ENCODE results near the gene XBP1. TPM values are rescaled to one million over a fixed set of nuclear protein-coding genes. Genes with fewer than 3 reads are reported as not detected.

Gene XBP1
- total and polyA plus RNA-seq, 2 of the 13 experiments (the other 11 are each of a cell fraction or from before 2014, with no cell fraction given): 416 to 427 TPM

DNA sequence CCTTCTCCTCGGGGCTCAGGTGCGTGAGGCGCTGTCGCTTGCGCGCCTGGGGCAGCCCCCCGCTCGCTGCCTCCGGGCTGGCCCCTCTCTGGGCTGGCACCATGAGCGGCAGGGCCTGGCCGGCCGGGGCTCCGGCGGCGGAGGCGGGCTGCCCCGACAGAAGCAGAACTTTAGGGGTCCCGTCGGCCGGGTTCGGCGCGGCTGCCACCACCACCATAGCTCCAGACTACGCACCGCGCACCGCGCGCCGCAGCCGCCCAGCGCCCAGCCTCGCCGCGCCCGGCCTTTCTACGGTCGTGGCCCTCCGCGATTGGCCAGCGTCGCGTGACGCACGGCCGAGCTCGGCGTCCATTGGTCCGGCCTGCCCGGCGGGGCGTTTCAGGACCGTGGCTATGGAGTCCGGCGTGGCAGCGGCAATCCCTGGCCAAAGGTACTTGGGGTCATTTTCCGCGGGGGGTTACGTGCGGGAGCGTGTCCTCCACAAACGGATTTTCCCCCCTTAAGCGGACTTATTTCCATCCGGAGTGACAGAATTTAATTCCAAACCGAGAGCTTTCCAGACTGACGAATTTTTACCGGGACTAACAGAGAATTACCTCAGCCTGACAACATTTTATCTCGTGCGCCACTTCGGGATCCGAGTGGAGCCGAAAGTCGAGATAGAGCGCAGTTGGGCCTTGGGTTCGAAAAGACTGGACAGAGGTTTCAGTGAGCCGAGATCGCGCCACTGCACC is at the start of gene XBP1 (continued):
- no peak; the same call in 1 of the 2 replicates for TF ChIP-seq ARHGAP35 (CRISPR knock-in tag; IDR thresholded peaks at IDR 0.05; ENCODE audit: borderline replicate concordance)
- TF ChIP-seq, protein P1, sequence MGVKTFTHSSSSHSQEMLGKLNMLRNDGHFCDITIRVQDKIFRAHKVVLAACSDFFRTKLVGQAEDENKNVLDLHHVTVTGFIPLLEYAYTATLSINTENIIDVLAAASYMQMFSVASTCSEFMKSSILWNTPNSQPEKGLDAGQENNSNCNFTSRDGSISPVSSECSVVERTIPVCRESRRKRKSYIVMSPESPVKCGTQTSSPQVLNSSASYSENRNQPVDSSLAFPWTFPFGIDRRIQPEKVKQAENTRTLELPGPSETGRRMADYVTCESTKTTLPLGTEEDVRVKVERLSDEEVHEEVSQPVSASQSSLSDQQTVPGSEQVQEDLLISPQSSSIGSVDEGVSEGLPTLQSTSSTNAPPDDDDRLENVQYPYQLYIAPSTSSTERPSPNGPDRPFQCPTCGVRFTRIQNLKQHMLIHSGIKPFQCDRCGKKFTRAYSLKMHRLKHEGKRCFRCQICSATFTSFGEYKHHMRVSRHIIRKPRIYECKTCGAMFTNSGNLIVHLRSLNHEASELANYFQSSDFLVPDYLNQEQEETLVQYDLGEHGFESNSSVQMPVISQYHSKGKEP (CRISPR knock-in tag; IDR thresholded peaks at IDR 0.05): no peak
- TF ChIP-seq MTF1 (CRISPR knock-in tag; IDR thresholded peaks at IDR 0.05): no peak
- TF ChIP-seq, protein P2, sequence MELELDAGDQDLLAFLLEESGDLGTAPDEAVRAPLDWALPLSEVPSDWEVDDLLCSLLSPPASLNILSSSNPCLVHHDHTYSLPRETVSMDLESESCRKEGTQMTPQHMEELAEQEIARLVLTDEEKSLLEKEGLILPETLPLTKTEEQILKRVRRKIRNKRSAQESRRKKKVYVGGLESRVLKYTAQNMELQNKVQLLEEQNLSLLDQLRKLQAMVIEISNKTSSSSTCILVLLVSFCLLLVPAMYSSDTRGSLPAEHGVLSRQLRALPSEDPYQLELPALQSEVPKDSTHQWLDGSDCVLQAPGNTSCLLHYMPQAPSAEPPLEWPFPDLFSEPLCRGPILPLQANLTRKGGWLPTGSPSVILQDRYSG (CRISPR knock-in tag; IDR thresholded peaks at IDR 0.05): no peak
- TF ChIP-seq CCAR2 (optimal IDR thresholded peaks at IDR 0.05; ENCODE audit: low read depth, low read length): no peak
- TF ChIP-seq RBFOX2 (IDR thresholded peaks at IDR 0.05; ENCODE audit: low read depth, low read length): peak; percentile 100
- no peak for TF ChIP-seq KDM3A (CRISPR knock-in tag; IDR thresholded peaks at IDR 0.05; ENCODE audit: low read depth)
- no peak for TF ChIP-seq FOXA1 (IDR thresholded peaks at IDR 0.05)
- TF ChIP-seq FOXA1 (CRISPR knock-in tag; IDR thresholded peaks at IDR 0.05): no peak; the same call in 1 of the 2 replicates
- TF ChIP-seq, protein P3, sequence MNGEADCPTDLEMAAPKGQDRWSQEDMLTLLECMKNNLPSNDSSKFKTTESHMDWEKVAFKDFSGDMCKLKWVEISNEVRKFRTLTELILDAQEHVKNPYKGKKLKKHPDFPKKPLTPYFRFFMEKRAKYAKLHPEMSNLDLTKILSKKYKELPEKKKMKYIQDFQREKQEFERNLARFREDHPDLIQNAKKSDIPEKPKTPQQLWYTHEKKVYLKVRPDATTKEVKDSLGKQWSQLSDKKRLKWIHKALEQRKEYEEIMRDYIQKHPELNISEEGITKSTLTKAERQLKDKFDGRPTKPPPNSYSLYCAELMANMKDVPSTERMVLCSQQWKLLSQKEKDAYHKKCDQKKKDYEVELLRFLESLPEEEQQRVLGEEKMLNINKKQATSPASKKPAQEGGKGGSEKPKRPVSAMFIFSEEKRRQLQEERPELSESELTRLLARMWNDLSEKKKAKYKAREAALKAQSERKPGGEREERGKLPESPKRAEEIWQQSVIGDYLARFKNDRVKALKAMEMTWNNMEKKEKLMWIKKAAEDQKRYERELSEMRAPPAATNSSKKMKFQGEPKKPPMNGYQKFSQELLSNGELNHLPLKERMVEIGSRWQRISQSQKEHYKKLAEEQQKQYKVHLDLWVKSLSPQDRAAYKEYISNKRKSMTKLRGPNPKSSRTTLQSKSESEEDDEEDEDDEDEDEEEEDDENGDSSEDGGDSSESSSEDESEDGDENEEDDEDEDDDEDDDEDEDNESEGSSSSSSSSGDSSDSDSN (CRISPR knock-in tag; IDR thresholded peaks at IDR 0.05): peak; percentile 91
- TF ChIP-seq CEBPB (IDR thresholded peaks at IDR 0.05; ENCODE audit: borderline replicate concordance, low read depth, low read length): no peak
- no peak for TF ChIP-seq FOXJ3 (CRISPR knock-in tag; IDR thresholded peaks at IDR 0.05; ENCODE audit: borderline replicate concordance)
- TF ChIP-seq ZNF326 (CRISPR knock-in tag; IDR thresholded peaks at IDR 0.05; ENCODE audit: borderline replicate concordance): no peak
- peak; percentile 93 for TF ChIP-seq BORCS8-MEF2B (CRISPR knock-in tag; IDR thresholded peaks at IDR 0.05)
- TF ChIP-seq ZNF44 (CRISPR knock-in tag; IDR thresholded peaks at IDR 0.05): no peak
- TF ChIP-seq SP5 (CRISPR knock-in tag; IDR thresholded peaks at IDR 0.05; ENCODE audit: borderline replicate concordance, low read depth): no peak
- TF ChIP-seq SRSF9 (IDR thresholded peaks at IDR 0.05; ENCODE audit: borderline replicate concordance, insufficient read depth, low read depth, low read length, poor library complexity, severe bottlenecking): no peak
- no peak for TF ChIP-seq FOXM1 (CRISPR knock-in tag; IDR thresholded peaks at IDR 0.05)
- TF ChIP-seq ZNF878 (CRISPR knock-in tag; IDR thresholded peaks at IDR 0.05): no peak
- no peak for TF ChIP-seq PRPF4 (IDR thresholded peaks at IDR 0.05; ENCODE audit: low read depth, low read length, poor library complexity, severe bottlenecking)
- TF ChIP-seq PCBP2 (optimal IDR thresholded peaks at IDR 0.05; ENCODE audit: low read depth, low read length, poor library complexity, severe bottlenecking): no peak
- no peak for TF ChIP-seq ATF7 (IDR thresholded peaks at IDR 0.05)
- peak; percentile 64 for TF ChIP-seq ATF7 (CRISPR knock-in tag; IDR thresholded peaks at IDR 0.05)
- peak; percentile 51; the same call in 1 of the 2 replicates for TF ChIP-seq ZNF558 (CRISPR knock-in tag; IDR thresholded peaks at IDR 0.05; ENCODE audit: borderline replicate concordance)
- TF ChIP-seq MAZ (IDR thresholded peaks at IDR 0.05; ENCODE audit: borderline replicate concordance, low read depth, low read length): no peak
- TF ChIP-seq MAZ (CRISPR knock-in tag; IDR thresholded peaks at IDR 0.05; ENCODE audit: low read depth): peak; percentile 61
- TF ChIP-seq, protein P4, sequence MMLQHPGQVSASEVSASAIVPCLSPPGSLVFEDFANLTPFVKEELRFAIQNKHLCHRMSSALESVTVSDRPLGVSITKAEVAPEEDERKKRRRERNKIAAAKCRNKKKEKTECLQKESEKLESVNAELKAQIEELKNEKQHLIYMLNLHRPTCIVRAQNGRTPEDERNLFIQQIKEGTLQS (CRISPR knock-in tag; IDR thresholded peaks at IDR 0.05): peak; percentile 46

Data from HepG2 (cell line).